Spleen (tissue), 11 donors: Measurements from ENCODE around the gene ZNF880. TPM values are rescaled to one million over a fixed set of nuclear protein-coding genes. Genes with fewer than 3 reads are reported as not detected.
"Not testable (repeated sequence)": the region's sequence is repeated elsewhere in the genome, so short reads cannot be mapped to it uniquely, and the experiment has no call there.

Experiments used
- DNase-seq: peaks from one replicate; pipeline ENCODE4 v3.0.0-alpha.2; 2020
- H3K27ac ChIP-seq, 8 donors: fragments of 200-600 bp; sonication (generic) in 7 of 8; 1 replicate in 4 of 8; 2 replicates in 4 of 8; pipeline versions ENCODE4 v1.5.0 to v1.8.0; 2016 to 2021; ENCODE audit warnings: inconsistent platforms in 4 of 8, mild to moderate bottlenecking in 4 of 8, moderate library complexity in 1 of 8
- H3K27me3 ChIP-seq, 7 donors: fragments of 200-600 bp; sonication (generic) in 6 of 7; replicated peaks in 1 of 7; 1 replicate in 4 of 7; 2 replicates in 3 of 7; pipeline versions ENCODE4 v1.5.0 to v1.8.0; 2016 to 2021; ENCODE audit warnings: inconsistent platforms in 3 of 7, mild to moderate bottlenecking in 1 of 7
- H3K36me3 ChIP-seq, 6 donors: fragments of 200-600 bp; sonication (generic) in 5 of 6; 1 replicate in 4 of 6; 2 replicates in 2 of 6; pipeline versions ENCODE4 v1.5.0 to v1.8.0; 2016 to 2021; ENCODE audit warnings: inconsistent platforms in 2 of 6
- H3K4me1 ChIP-seq, 6 donors: fragments of 200-600 bp; sonication (generic) in 5 of 6; 1 replicate in 3 of 6; 2 replicates in 3 of 6; pipeline versions ENCODE4 v1.5.0 to v1.8.0; 2016 to 2021; ENCODE audit warnings: inconsistent platforms in 3 of 6
- H3K4me3 ChIP-seq, 8 donors: fragments of 200-600 bp; sonication (generic) in 7 of 8; 1 replicate in 4 of 8; 2 replicates in 4 of 8; pipeline versions ENCODE4 v1.5.0 to v1.8.0; 2016 to 2021; ENCODE audit warnings: inconsistent platforms in 4 of 8, mild to moderate bottlenecking in 4 of 8, moderate library complexity in 2 of 8
- H3K9me3 ChIP-seq, 8 donors: fragments of 200-600 bp; sonication (generic) in 7 of 8; 1 replicate in 4 of 8; 2 replicates in 4 of 8; pipeline versions ENCODE4 v1.5.0 to v1.8.0; 2016 to 2021; ENCODE audit warnings: inconsistent platforms in 4 of 8
- POLR2A ChIP-seq, 3 donors: fragments of 450-650 bp; IDR thresholded peaks; one replicate each; pipeline ENCODE4 v1.5.1; 2017; ENCODE audit warnings: antibody characterized with exemption in 3 of 3, mild to moderate bottlenecking in 1 of 3
- POLR2AphosphoS5 ChIP-seq, 3 donors: sonication (generic); formaldehyde crosslinking; IDR thresholded peaks; one replicate each; pipeline ENCODE4 v1.5.1; 2017; ENCODE audit warnings: antibody characterized with exemption in 3 of 3
- WGBS, 5 donors: extraction: QIAGEN DNeasy Blood & Tissue Kit in 3 of 5; methylation state at CpG; one replicate each; pipeline versions ENCODE4 v1.1.5 to v1.1.7; 2013 to 2018; 5-methylcytosine and 5-hydroxymethylcytosine counted together
- intact Hi-C: fragments of 100-400 bp; cut with DNase I; formaldehyde crosslinking; loops from one replicate; pipeline ENCODE4 v1.15.0; 2023; ENCODE audit warnings: low total_unique reads
- polyA plus RNA-seq, 3 donors: library from polyadenylated mRNA; stranded (reverse); fragments of 200-250 nt; gene quantifications; one replicate each; pipeline ENCODE4 v1.2.1, GENCODE V29; 2013
- total RNA-seq, 7 donors: library from RNA; depleted of rRNA in 3 of 7; stranded (reverse); fragments of >200 nt in 3 of 7; fragmentation: NEBNext Ultra II Directional in 4 of 7; extraction: Animal tissue kit (Norgen Biotek cat#: 25700) in 4 of 7; gene quantifications; one replicate each; pipeline versions ENCODE4 v1.1.0 to v1.2.1, GENCODE V29; 2016 to 2021
- TF ChIP-seq, protein P1 (sequence below), 11 experiments: fragments of 200-600 bp in 7 of 11; fragments of 450-650 bp in 4 of 11; sonication (generic) in 4 of 11; IDR thresholded peaks in 8 of 11; conservative IDR thresholded peaks in 3 of 11; 1 replicate in 7 of 11; 2 replicates in 4 of 11; pipeline versions ENCODE4 v1.4.0 to v1.8.0; 2016 to 2021; ENCODE audit warnings: antibody characterized with exemption in 11 of 11, inconsistent platforms in 4 of 11, mild to moderate bottlenecking in 1 of 11
- donor health status: healthy with polysubstance abuse.
- donor health status: DM: no; HTN: no; CAD: no; lungs with moderate emphysema.
- donor health status: DM: no; HTN: no; CAD: no.
- donor health status: Bipolar disorder and iron deficiency.
- donor health status: healthy.
- donor health status: DM: no; HTN: no; CAD: no.
- donor health status: DM: yes; HTN: yes; CAD: no.

Gene ZNF880
- total and polyA plus RNA-seq, 10 donors, result 14.8 to 31.7 (median 21.1) TPM

- DNase-seq, result peak; percentile 92
- Histone ChIP-seq H3K4me1 (peaks cover 0 to 14% (median 10%) of the 10 kb centered on the region in 6 donors), H3K4me3 (peak within 1 kb of the TSS; percentile 52 to 85 (median 72)), H3K9me3 (peaks cover 6 to 92% (median 59%) of the 10 kb centered on the region in 8 donors), H3K27me3 (no peaks in the 10 kb centered on the region), H3K36me3 (peaks cover 0 to 18% (median 0%) of the 10 kb centered on the region in 6 donors), H3K27ac (peak within 1 kb of the TSS; percentile 65 to 89 (median 82))
- WGBS, 5 donors, result 0 to 2% (median 1%) methylated on average over 40 to 55 of the region's 55 CpGs
- peak; percentile 88 to 92 (median 90) for TF ChIP-seq POLR2AphosphoS5 (IDR thresholded peaks at IDR 0.05)
- peak in 1 of 3 donors; percentile 2 for TF ChIP-seq POLR2A (IDR thresholded peaks at IDR 0.05)
- TF ChIP-seq, protein P1, sequence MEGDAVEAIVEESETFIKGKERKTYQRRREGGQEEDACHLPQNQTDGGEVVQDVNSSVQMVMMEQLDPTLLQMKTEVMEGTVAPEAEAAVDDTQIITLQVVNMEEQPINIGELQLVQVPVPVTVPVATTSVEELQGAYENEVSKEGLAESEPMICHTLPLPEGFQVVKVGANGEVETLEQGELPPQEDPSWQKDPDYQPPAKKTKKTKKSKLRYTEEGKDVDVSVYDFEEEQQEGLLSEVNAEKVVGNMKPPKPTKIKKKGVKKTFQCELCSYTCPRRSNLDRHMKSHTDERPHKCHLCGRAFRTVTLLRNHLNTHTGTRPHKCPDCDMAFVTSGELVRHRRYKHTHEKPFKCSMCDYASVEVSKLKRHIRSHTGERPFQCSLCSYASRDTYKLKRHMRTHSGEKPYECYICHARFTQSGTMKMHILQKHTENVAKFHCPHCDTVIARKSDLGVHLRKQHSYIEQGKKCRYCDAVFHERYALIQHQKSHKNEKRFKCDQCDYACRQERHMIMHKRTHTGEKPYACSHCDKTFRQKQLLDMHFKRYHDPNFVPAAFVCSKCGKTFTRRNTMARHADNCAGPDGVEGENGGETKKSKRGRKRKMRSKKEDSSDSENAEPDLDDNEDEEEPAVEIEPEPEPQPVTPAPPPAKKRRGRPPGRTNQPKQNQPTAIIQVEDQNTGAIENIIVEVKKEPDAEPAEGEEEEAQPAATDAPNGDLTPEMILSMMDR (IDR thresholded peaks at IDR 0.05 in 8 of 11, conservative IDR thresholded peaks at IDR 0.05 in 3 of 11), result no peak
- intact Hi-C loops, result no loop called here
These were observed 33.5 kb upstream of the ZNF880 start, which contains the start of gene ZNF610 for GRCh38 chr19:52336117-52336790. TSS of gene ZNF610 (plus strand) at chr19:52336243. CDS start at chr19:52349173, 12,930 bp downstream.

- peaks cover 0 to 14% (median 10%) of the 10 kb centered on the region in 6 donors for H3K4me1 ChIP-seq
- peak overlapping the region; percentile 65 to 89 (median 82) for H3K27ac ChIP-seq
- TF ChIP-seq POLR2AphosphoS5 (IDR thresholded peaks at IDR 0.05) (no peak), POLR2A (IDR thresholded peaks at IDR 0.05) (no peak)
- TF ChIP-seq, protein P1 (IDR thresholded peaks at IDR 0.05 in 8 of 11, conservative IDR thresholded peaks at IDR 0.05 in 3 of 11), result no peak
- 4 to 7% (median 5%) methylated on average over 9 of the region's 9 CpGs for WGBS, 5 donors
- intact Hi-C loops, result no loop called here
- peaks cover 0 to 92% (median 54%) of the 10 kb centered on the region in 8 donors for H3K9me3 ChIP-seq
- H3K36me3 ChIP-seq, result peaks cover 0 to 18% (median 0%) of the 10 kb centered on the region in 6 donors
- no peak for DNase-seq
- peak overlapping the region; percentile 52 to 85 (median 72) for H3K4me3 ChIP-seq
- H3K27me3 ChIP-seq, result no peaks in the 10 kb centered on the region
These were observed 32.8 kb upstream of the ZNF880 start for GRCh38 chr19:52336791-52337381.

DNA sequence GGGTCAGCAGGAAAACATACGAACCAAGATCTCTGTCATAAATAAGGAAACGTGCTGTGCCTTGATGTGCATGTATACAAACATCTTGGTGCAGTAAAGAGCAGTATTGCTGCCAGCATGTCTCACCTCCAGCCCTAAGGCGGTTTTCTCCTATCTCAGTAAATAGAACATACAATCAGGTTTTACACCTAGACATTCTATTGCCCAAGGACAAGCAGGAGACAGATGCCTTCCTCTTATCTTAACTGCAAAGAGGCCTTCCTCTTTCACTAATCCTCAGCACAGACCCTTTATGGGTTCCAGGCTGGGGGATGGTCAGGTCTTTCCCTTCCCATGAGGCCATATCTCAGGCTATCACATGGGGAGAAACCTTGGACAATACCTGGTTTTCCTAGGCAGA is 30.7 kb upstream of the ZNF880 start:
- DNase-seq, intact Hi-C loops, H3K27me3 ChIP-seq, H3K27ac ChIP-seq, H3K4me3 ChIP-seq: not testable (repeated sequence)
- Histone ChIP-seq H3K36me3 (peaks cover 0 to 13% (median 0%) of the 10 kb centered on the region in 6 donors), H3K4me1 (peaks cover 0 to 15% (median 10%) of the 10 kb centered on the region in 6 donors), H3K9me3 (peaks cover 0 to 82% (median 36%) of the 10 kb centered on the region in 8 donors)
- WGBS, 5 donors, result 89 to 96% (median 94%) methylated on average over 3 of the region's 3 CpGs

DNA sequence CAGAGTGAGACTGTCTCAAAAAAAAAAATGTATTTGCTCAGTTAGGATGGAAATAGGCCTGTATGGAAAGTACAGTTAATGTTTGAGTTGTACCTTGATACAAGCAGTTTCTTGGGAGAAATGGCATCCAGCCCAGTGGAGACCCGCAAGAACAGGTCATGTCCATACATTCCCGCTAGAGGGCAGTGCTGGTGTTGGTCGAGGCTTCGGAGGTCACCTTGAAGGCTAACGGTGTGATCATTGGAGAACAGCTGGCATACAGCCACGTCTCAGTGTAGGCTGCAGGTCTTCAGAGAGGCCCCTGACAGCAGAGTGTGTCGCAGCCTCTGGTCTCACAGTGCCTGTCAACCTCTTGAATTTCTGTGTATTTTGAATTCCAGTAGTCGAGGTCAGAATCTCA is 26.2 kb upstream of the ZNF880 start:
- H3K4me1 ChIP-seq, result peaks cover 0 to 5% (median 0%) of the 10 kb centered on the region in 6 donors
- 29 to 56% (median 37%) methylated on average over 8 of the region's 8 CpGs for WGBS, 5 donors
- intact Hi-C loops, result no loop called here
- no peak overlapping the region for H3K27ac ChIP-seq
- H3K9me3 ChIP-seq, result peaks cover 0 to 95% (median 33%) of the 10 kb centered on the region in 8 donors
- H3K4me3 ChIP-seq, result no peak overlapping the region
- no peaks in the 10 kb centered on the region for H3K27me3 ChIP-seq
- H3K36me3 ChIP-seq, result peaks cover 0 to 15% (median 4%) of the 10 kb centered on the region in 6 donors
- TF ChIP-seq POLR2AphosphoS5 (IDR thresholded peaks at IDR 0.05), result peak in 2 of 3 donors; percentile 25 to 56
- TF ChIP-seq POLR2A (IDR thresholded peaks at IDR 0.05), result no peak
- TF ChIP-seq, protein P1 (IDR thresholded peaks at IDR 0.05 in 8 of 11, conservative IDR thresholded peaks at IDR 0.05 in 3 of 11), result peak; percentile 27 to 74 (median 61)
- no peak for DNase-seq
